Stimulated activated CD4-positive, alpha-beta T cell treated with anti-CD3 and anti-CD28 coated beads, TNF-alpha, amount 100 ng/mL, for 1 hour (primary cell): ENCODE measurements around the gene MED27.

Experiments used
- DNase-seq, 3 donors: peaks; one replicate each; pipeline ENCODE4 v3.0.0-alpha.2; 2020; ENCODE audit warnings: low read depth in 3 of 3, low spot score in 1 of 3

The MED27 gene

GRCh38 chr9:131971482-131972074 is 108.1 kb downstream of the MED27 start:
- DNase-seq: no peak

GRCh38 chr9:131969469-131969989 is 110.1 kb downstream of the MED27 start:
- DNase-seq: no peak

- DNase-seq: no peak
Measured at GRCh38 chr9:131968632-131969031, 111.0 kb downstream of the MED27 start.

GRCh38 chr9:131965841-131966240 is 113.8 kb downstream of the MED27 start:
- no peak for DNase-seq

- DNase-seq: no peak
Measured at GRCh38 chr9:131965103-131965502, 114.6 kb downstream of the MED27 start.

GRCh38 chr9:131963072-131964030 is 116.3 kb downstream of the MED27 start:
- no peak for DNase-seq

GRCh38 chr9:131961496-131961880 is 118.2 kb downstream of the MED27 start:
- DNase-seq: no peak

GRCh38 chr9:131960851-131961495 is 118.7 kb downstream of the MED27 start:
- DNase-seq: no peak

- DNase-seq: no peak
Measured at GRCh38 chr9:131960311-131960710, 119.4 kb downstream of the MED27 start.

- DNase-seq: no peak
Measured at GRCh38 chr9:131959887-131960286, 119.8 kb downstream of the MED27 start.

GRCh38 chr9:131959056-131959455 is 120.6 kb downstream of the MED27 start:
- no peak for DNase-seq

- DNase-seq: no peak
Measured at GRCh38 chr9:131954299-131954698, 125.4 kb downstream of the MED27 start.

GRCh38 chr9:131951905-131952304 is 127.8 kb downstream of the MED27 start:
- DNase-seq: no peak

GRCh38 chr9:131951155-131951554 is 128.5 kb downstream of the MED27 start:
- DNase-seq: no peak

GRCh38 chr9:131950487-131950886 is 129.2 kb downstream of the MED27 start:
- DNase-seq: no peak

GRCh38 chr9:131946180-131946579 is 133.5 kb downstream of the MED27 start:
- DNase-seq: no peak

- DNase-seq: no peak
Measured at GRCh38 chr9:131943351-131943841, 136.3 kb downstream of the MED27 start.

GRCh38 chr9:131942146-131942720 is 137.4 kb downstream of the MED27 start:
- no peak for DNase-seq

GRCh38 chr9:131937451-131937850 is 142.2 kb downstream of the MED27 start:
- no peak for DNase-seq

- no peak for DNase-seq
Measured at GRCh38 chr9:131936929-131937328, 142.7 kb downstream of the MED27 start.

GRCh38 chr9:131934673-131935072 is 145.0 kb downstream of the MED27 start:
- DNase-seq: no peak
